ENCODE measurements around the gene KIF21A.
"Not testable (repeated sequence)": the region's sequence is repeated elsewhere in the genome, so short reads cannot be mapped to it uniquely, and the experiment has no call there.

The KIF21A gene, protein sequence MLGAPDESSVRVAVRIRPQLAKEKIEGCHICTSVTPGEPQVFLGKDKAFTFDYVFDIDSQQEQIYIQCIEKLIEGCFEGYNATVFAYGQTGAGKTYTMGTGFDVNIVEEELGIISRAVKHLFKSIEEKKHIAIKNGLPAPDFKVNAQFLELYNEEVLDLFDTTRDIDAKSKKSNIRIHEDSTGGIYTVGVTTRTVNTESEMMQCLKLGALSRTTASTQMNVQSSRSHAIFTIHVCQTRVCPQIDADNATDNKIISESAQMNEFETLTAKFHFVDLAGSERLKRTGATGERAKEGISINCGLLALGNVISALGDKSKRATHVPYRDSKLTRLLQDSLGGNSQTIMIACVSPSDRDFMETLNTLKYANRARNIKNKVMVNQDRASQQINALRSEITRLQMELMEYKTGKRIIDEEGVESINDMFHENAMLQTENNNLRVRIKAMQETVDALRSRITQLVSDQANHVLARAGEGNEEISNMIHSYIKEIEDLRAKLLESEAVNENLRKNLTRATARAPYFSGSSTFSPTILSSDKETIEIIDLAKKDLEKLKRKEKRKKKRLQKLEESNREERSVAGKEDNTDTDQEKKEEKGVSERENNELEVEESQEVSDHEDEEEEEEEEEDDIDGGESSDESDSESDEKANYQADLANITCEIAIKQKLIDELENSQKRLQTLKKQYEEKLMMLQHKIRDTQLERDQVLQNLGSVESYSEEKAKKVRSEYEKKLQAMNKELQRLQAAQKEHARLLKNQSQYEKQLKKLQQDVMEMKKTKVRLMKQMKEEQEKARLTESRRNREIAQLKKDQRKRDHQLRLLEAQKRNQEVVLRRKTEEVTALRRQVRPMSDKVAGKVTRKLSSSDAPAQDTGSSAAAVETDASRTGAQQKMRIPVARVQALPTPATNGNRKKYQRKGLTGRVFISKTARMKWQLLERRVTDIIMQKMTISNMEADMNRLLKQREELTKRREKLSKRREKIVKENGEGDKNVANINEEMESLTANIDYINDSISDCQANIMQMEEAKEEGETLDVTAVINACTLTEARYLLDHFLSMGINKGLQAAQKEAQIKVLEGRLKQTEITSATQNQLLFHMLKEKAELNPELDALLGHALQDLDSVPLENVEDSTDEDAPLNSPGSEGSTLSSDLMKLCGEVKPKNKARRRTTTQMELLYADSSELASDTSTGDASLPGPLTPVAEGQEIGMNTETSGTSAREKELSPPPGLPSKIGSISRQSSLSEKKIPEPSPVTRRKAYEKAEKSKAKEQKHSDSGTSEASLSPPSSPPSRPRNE (N-terminal part only)

DNA sequence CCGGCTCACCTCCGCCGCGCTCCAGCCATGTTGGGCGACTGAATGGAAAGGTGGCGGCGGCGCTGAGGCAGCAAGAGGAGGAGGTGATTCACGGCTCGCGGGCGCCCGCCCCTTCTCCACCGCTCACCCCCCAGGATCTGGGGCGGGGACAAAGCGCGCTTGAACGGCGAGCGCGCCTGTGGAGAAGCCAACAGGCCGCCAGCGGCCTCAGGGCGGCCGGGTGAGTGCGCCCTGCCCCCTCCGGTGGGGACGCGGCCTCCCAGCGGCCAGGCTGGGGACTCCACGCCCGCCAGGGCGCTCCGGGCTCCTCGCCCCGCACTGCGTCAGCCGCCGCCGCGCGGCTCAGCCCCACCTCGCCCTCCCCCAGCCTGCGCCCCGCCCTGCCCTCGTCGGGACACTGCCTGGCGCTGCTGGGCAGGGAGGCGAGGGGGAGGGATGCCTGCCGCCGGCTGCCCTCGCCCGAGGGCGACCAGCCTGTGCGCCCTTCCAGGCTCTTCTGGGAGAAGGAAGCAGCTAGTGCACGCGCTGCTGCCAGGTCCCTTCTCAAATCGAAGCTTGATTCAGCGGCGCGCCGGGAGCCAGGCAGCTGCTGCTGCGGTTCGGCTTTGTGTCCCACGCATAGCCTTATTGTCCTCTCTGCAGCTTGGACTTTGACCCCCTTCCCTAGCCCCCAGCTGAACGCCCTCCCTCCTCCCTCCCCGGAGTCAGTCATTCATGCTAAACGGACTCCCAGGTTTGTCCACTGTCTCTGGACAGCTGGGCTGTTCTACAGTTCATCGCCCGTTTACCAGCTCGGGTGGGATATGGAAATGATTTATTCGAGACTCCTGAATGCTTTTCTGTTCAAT, at the start of gene KIF21A:
Gene KIF21A (minus strand): TSS at position 40 of the 848 bp plus-strand sequence. CDS start 150 bp downstream, outside the sequence.
- DNase-seq = peak; percentile 91

DNA sequence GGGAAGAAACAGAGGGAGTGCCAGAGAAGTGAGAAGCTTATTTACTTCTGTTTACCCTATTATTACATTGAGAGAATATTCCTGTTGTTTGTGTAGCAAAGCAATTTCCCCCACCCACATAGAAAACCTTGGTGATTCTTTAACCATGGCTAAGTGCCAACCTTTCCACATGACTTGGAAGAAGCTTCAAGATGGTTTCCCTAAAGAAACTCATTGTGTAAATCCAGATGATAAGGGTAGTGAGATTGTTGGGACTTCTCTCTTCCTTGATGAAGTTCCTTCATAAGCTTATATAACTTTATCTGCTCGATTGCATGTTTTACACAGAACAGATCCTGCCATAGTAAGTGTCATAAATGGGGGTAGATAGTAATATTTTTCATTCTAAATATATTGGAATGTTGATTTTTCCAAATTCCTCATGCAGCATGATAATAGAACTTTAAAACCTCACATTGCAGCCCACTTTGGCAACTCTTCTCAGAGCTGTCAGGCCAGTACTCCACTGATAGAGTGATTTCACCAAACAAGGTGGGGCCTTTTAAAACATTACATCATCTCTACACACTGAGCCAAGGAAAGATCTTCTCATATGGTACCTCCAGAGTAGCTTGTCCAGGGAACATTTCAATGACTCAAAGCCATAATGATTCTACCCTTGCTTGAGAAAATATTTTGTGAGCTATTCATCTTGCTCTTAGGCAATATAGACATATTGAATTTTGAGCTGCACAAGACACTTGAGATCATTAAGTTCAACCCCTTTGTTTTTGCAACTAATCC, 47.8 kb upstream of the KIF21A start:
- DNase-seq = no peak

DNA sequence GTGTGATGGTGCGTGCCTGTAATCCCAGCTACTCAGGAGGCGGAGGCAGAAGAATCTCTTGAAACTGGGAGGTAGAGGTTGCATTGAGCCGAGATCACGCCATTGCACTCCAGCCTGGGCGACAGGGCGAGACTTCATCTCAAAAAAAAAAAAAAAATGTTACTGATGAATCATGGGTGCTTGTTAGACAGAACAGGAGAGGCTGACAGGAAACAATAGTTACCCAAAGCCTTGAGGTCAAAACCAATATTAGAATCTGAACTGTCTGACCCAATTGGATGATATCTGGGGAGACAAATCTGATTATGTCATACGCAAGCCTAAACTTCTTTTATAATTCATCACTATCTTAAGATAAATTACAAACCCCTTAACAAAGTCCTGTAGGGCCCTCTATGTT, 40.7 kb upstream of the KIF21A start:
- no peak for DNase-seq

DNA sequence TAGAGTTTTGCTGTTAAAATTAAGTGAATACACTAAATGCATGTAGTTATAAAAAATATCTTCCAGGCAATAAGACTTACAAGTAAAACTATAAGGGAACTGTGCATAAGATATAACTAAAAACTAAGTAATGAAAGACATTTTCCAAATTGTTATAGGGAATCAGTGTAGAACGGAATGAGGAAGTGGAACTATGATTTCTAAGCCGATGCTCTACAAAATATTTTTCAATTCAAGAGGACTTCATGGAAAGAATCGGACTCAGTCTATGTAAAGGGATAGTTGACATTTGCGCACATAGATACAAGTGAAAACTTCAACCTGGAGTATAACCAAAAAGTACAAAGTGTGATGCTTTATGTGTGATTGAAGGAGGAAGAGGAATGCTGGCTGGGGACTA, 40.1 kb upstream of the KIF21A start:
- DNase-seq = no peak

DNA sequence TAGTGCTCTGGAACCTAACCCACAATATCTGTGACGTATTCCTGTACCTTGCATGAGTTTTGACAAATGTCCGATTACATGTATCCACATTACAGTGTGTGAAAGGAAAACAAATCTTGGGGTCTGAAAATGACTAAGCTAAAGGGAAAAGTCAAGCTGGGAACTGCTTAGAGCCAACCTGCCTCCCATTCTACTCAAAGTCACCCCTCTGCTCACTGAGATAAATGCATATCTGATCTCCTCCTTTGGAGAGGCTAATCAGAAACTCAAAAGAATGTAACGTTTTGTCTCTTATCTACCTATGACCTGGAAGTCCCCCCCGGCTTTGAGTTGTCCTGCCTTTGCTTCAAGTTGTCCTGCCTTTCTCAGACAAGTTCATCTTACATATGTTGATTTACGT, 34.0 kb upstream of the KIF21A start:
- DNase-seq = no peak

DNA sequence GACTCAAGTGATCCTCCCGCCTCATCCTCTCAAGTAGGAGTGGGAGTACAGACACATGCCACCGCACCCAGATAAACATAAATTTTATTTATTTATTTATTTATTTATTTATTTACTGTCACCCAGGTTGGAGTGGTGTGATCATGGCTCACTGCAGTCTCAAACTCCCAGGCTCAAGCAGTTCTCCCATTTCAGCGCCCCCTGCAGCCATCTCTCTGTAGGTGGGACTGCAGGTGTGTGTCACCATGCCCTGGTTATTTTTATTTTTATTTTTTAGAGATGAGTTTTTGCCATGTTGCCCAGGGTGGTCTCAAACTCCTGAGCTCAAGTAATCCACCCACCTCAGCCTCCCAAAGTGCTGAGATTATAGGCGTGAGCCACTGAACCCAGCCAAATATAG, 33.2 kb upstream of the KIF21A start:
- no peak for DNase-seq

DNA sequence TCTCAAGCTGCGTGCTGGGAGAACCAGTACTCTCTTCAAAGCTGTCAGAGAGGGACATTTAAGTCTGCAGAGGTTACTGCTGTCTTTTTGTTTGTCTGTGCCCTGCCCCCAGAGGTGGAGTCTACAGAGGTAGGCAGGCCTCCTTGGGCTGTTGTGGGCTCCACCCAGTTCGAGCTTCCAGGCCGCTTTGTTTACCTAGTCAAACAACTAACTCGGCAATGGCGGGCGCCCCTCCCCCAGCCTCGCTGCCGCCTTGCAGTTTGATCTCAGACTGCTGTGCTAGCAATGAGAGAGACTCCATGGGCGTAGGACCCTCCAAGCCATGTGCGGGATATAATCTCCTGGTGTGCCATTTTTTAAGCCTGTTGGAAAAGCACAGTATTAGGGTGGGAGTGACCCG, 32.2 kb upstream of the KIF21A start:
- DNase-seq = not testable (repeated sequence)

DNA sequence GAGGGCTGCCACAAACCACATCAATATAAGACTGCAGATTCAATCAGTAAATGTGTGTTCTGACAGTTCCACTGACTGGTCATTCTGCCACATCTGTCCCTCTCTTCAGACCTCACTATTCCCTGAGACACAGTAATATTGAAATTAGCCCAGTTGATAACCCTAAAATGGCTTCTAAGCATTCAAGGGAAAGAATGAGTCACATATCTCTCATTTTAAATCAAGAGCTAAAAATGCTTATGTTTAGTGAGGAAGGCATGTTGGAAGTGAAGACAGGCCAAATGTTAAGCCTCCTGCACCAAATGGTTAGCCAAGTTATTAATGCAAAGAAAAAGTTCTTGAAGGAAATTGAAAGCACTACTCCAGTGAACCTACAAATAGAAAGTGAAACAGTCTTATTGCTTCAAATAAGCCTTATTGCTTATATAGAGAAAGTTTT, 24.5 kb upstream of the KIF21A start:
- no peak for DNase-seq

DNA sequence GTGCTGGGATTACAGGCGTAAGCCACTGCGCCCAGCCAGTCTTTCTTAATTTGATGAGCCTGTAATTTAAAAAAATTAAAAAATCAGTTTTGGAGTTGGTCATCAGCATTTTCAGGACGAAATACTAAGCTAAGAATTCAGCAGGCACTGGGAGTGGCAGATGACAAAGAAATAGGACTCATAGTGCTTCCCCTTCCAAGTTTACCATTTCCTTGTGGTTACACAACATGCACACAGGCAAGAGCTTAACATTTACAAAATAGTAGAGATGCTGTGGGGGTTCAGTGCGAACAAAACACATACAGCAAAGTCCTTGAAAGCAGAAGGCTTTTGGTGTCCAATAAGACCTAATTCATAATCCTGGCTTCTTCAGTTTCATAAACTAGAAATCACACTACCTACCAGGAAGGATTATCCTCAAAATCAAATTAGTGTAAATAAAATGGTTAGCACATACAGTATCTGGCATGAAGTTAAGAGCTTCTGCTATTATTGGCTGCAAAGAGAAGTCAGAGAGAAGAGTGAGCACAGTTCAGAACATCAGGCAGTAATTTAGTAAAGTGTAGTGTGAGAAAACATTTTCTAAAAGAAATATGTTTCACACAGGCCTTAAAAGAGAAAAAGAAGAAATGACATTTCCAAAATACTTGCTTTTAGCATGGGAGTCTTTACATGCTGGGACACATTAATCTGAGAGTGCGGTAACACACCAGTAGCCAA, 22.2 kb upstream of the KIF21A start:
- DNase-seq = no peak

DNA sequence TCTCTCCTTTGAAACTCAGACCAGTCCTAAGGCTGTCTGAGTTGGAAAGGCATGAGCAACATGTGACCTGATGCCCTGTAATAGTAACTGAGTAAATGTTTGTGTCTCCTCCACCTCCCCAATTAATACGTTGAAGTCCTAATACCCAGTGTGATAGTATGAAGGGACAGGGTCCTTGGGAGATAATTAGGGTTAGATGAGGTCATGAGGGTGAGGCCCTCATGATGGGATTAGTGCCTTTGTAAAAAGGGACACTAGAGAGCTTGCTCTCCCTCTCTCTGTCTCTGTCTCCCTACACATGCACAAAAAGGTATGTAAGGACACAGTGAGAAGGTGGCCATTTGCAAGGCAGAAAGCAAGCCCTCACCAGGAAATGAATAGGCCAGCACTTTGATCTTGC, 18.1 kb upstream of the KIF21A start:
- no peak for DNase-seq

DNA sequence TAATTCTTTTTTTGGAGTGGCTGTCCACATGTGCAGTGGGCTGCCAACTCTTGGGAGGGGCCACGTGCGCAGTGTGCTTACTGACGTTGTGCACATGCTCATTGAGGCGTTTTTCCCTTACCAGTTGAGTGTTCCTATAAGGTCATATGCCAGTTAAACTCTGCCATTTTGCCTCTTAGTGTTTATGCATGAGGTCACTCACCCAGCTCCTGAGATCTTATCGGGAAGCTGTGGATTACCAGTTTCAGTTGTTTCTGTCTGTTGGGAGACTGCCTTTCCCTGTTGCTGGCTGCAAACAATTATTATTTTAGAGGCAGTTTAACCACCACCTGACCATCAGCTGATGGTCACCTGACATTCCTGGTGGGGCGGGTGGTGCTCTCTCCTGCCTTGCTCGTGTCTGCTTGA, 16.1 kb upstream of the KIF21A start:
- DNase-seq = no peak

DNA sequence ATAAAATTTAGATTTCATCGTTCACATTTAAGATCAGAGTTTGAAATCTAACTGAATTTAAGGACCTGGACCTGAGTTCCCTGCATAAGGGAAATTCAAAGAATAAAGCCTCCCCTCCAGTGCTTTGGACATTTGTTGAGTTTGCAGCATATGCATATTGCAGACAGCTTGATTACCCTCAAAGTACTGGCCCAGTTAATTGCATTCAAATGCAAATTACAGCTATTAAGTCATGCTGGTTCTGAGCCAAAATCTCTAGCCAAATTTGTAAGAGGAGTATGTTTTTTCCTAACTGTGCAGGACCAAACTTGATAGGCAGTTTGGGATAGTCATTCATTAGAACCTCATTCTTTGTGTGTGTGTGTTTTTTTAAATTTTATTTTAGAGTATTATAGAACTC, 9.1 kb upstream of the KIF21A start:
- no peak for DNase-seq

DNA sequence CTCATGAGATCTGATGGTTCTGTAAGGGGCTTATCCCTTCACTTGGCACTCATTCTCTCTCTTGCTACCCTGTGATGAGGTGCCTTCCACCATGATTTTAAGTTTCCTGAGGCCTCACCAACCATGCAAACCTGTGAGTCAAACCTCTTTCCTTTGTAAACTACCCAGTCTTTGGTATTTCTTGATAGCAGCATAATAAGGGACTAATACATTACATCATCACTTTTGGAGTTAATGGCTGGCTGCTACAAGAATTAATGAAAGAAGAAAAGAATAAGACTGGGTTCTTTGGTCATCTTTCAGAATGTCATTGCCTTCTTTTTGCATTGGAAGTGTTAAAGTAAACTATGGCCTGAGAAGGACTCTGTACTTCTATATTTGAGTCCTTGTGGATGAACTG, 5.1 kb upstream of the KIF21A start:
- no peak for DNase-seq

DNA sequence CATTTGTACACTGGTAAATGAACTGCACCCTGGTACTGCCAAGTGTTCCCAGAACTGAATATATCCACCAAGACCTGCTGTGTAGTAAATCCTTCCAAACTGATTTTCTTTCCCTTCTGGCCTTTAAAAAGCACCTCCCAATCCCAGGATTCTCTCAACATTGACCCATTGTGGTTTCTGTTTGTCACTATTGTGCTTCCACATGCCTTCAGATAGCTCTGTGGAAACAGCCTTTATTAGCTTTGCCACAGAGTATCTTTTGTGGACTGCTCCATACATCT, 949 bp upstream of the KIF21A start:
- DNase-seq = no peak

DNA sequence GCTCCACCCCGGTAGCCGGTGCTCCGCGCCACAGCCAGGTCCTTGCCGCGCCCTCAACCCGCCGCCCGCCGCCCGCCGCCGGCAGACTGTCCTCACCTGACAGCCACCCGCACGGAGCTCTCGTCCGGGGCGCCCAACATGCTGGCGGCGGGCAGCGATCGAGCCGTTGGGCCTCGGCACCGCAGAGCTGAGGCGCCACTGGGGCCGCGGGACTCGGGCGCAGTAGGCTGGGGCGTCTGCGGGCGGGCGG, 164 bp downstream of the KIF21A start:
- DNase-seq = no peak

DNA sequence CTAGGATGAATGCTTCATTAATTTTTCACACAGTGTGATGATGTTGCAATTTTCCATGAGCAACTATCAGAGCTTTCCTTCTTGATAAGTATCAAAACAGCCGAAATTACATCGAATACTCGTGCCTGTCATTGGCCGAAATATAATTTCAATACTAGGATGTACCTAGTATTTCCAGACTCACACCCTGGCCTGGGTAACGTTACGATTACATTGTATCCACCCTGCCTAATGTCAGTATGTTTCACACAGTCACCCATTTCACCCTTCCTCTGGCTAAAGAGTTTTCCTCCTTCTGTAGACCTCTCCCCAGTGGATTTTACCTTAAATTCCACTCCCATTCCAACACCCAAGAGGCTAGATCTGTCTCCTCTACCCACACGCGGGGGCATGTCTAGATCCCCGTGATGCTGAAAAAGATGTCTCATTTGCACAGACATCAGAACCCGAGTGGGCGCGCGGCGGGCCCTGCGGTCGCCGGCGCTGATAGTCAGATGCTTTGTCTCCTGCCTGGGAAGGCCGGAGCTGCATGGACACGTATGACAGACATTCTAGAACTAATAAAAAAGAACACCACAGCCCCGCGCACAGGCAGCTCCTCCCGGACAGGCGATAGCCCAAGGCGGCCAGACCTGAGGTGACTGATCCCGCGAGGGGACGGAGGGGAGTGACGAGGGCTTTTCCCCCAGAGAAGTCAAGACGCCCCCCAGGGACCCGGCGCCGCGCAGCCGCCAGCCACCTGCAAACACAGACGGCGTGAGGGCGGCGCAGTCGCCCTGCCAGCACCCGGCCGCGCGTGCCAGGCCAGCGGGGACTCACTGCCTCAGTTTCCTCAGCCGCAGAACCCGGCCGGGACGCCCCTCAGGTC, 723 bp downstream of the KIF21A start:
- DNase-seq = peak; percentile 63

DNA sequence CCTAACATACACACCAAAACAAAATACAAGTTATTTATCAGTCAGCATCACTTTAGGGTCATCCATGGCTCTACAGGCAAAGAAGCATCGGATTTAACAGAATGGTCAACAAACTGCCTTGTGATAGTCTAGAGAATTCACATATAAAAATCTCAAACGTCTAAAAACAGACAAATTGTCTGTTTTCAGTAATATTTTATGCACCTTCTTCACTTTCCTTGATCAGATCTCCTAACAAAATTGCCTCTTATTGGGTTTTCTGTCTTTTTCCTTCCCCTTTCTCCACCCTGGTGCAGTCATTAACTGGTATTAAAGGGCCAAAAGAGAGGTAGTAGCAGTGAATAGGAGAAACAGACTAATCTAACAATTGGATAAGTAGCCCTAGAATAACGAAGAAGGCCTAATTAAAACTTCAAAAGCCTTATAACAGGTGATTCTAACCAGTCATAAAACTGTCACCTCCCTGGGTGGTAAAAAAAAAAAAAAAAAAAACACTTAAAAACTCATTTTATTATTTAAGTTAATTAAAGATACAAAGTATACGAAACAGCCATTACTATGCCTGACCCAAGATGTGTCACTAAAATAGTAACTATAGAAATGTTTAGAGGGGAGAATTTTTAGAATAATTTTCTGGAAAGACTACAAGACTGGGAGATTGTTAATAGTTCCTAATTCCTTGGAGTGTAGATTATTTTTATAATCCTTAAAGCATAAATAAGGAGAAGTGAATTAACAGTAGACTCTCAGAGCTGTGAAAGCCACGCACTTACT, 1.5 kb downstream of the KIF21A start:
- DNase-seq = no peak

DNA sequence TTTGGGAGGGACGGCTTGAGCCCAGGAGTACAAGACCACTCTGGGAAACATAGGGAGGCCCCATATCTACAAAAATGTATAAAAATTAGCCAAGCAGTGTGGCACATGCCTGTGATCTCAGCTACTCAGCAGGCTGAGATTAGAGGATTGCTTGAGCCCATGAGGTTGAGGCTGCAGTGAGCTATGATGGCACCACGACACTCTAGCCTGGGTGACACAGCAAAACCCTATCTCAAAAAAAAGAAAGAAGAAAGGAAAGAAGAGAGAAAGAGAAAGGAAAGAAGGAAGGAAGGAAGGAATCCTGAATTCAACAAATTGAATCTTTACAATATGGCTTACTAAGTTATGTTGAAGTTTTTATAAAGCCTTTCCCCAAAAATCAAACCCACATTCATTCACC, 2.1 kb downstream of the KIF21A start:
- no peak for DNase-seq

DNA sequence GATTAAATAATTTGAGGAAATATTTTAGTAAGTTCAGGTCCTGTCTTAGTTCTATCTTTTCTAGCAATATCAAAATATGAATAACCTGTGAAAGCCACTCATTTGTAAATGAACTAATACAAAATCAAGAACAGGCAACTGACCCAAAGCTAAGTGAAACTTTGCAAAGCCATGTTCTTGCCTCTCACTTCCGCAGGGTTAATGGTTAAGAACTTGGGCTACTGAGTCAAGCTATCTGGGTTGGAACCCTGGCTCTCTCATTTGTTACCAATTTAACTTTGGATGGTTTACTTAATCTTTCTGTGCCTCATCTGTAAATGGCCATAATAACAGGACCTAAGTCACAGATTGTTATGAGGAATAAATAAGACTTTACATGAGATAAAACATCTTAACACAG, 2.8 kb downstream of the KIF21A start:
- DNase-seq = no peak
